Measurements from ENCODE around the gene CAPN15.

GRCh38 chr16:586047-586644, 58.6 kb downstream of the CAPN15 start:
- TF ChIP-seq CTCF (conservative IDR thresholded peaks at IDR 0.05; ENCODE audit: low read length): no peak
- no peak for TF ChIP-seq EZH2phosphoT487 (IDR thresholded peaks at IDR 0.05; ENCODE audit: borderline replicate concordance)

Measured in Loucy (cell line).